Fibroblast of lung (primary cell): ENCODE data around the gene SFXN1. TPM values are rescaled to one million over a fixed set of nuclear protein-coding genes. Genes with fewer than 3 reads are reported as not detected.

ENCODE experiments used
- DNase-seq, 2 donors: peaks; one replicate each; pipeline versions ENCODE4 v3.0.0 to v3.0.0-alpha.2; 2010; ENCODE audit warnings: low read depth in 2 of 2
- H2AFZ ChIP-seq: 2 replicates; pipeline ENCODE4 v1.5.1; 2012; ENCODE audit warnings: low read length, control low read depth, inconsistent platforms
- H3K27ac ChIP-seq: 2 replicates; pipeline ENCODE4 v1.5.1; 2011; ENCODE audit warnings: low read length, control low read depth; ENCODE audit not compliant: insufficient read depth
- H3K27me3 ChIP-seq: 2 replicates; pipeline ENCODE4 v1.5.1; 2011; ENCODE audit warnings: mild to moderate bottlenecking, low read length; ENCODE audit not compliant: control insufficient read depth, insufficient read depth
- H3K36me3 ChIP-seq: 2 replicates; pipeline ENCODE4 v1.5.1; 2011; ENCODE audit warnings: low read length; ENCODE audit not compliant: control insufficient read depth, insufficient read depth
- H3K4me1 ChIP-seq: 2 replicates; pipeline ENCODE4 v1.5.1; 2011; ENCODE audit warnings: low read length; ENCODE audit not compliant: control insufficient read depth, insufficient read depth; ENCODE audit errors: extremely low read depth
- H3K4me2 ChIP-seq: 2 replicates; pipeline ENCODE4 v1.5.1; 2011; ENCODE audit warnings: low read length, control low read depth; ENCODE audit not compliant: insufficient read depth; ENCODE audit errors: extremely low read depth
- H3K4me3 ChIP-seq, 4 experiments: fragments of 200-600 bp in 1 of 4; sonication (generic) in 1 of 4; replicated peaks in 1 of 4; 2 replicates each; pipeline ENCODE4 v1.5.1; 2011 to 2016; ENCODE audit warnings: low read length in 4 of 4, low read depth in 3 of 4, mild to moderate bottlenecking in 3 of 4, control low read depth in 2 of 4, inconsistent platforms in 1 of 4, mixed read lengths in 1 of 4; ENCODE audit not compliant: insufficient read depth in 1 of 4; ENCODE audit errors: control extremely low read depth in 1 of 4
- H3K79me2 ChIP-seq: 2 replicates; pipeline ENCODE4 v1.5.1; 2012; ENCODE audit warnings: mild to moderate bottlenecking, low read length, inconsistent platforms; ENCODE audit not compliant: control insufficient read depth, insufficient read depth
- H3K9ac ChIP-seq: 2 replicates; pipeline ENCODE4 v1.5.1; 2011; ENCODE audit warnings: mild to moderate bottlenecking, low read length, control low read depth; ENCODE audit not compliant: insufficient read depth
- H3K9me3 ChIP-seq: 2 replicates; pipeline ENCODE4 v1.5.1; 2012; ENCODE audit warnings: low read depth, low read length; ENCODE audit not compliant: control insufficient read depth, insufficient read depth
- H4K20me1 ChIP-seq: 2 replicates; pipeline ENCODE4 v1.5.1; 2011; ENCODE audit warnings: low read length; ENCODE audit not compliant: control insufficient read depth, insufficient read depth; ENCODE audit errors: extremely low read depth
- CTCF ChIP-seq, 2 donors: IDR thresholded peaks in 1 of 2; conservative IDR thresholded peaks in 1 of 2; 1 replicate in 1 of 2; 2 replicates in 1 of 2; pipeline ENCODE4 v1.5.1; 2011 to 2012; ENCODE audit warnings: low read length in 2 of 2, control low read depth in 1 of 2, inconsistent platforms in 1 of 2, low read depth in 1 of 2, mild to moderate bottlenecking in 1 of 2
- EZH2 ChIP-seq: IDR thresholded peaks from 2 replicates; pipeline ENCODE4 v1.5.1; 2012; ENCODE audit warnings: low read length, control low read depth, mild to moderate bottlenecking; ENCODE audit errors: missing control alignments
- polyA plus RNA-seq, 2 donors: library from polyadenylated mRNA; depleted of rRNA in 1 of 2; stranded (reverse) in 1 of 2; unstranded in 1 of 2; fragments of >200 nt; gene quantifications; 2 replicates each; pipeline ENCODE4 v1.2.1, GENCODE V29; 2011 to 2012; ENCODE audit warnings: missing spikeins in 1 of 2
- total RNA-seq: library from RNA; depleted of rRNA; stranded (reverse); fragments of >200 nt; gene quantifications from 2 replicates; pipeline ENCODE4 v1.2.1, GENCODE V29; 2014

Gene SFXN1
- total and polyA plus RNA-seq, 2 donors (not counting 1 experiment from before 2014, with no cell fraction given), result 58.3 to 125 TPM

GRCh38 chr5:175567954-175568353, 89.6 kb downstream of the SFXN1 start:
- Histone ChIP-seq H3K4me2 (no peak overlapping the region), H3K9ac (no peak overlapping the region), H3K27ac (no peak overlapping the region), H3K27me3 (no peaks in the 10 kb centered on the region), H2AFZ (no peak overlapping the region), H3K9me3 (no peaks in the 10 kb centered on the region), H3K36me3 (no peaks in the 10 kb centered on the region), H3K4me1 (no peaks in the 10 kb centered on the region), H4K20me1 (no peaks in the 10 kb centered on the region), H3K4me3 (no peak overlapping the region), H3K79me2 (no peaks in the 10 kb centered on the region)
- TF ChIP-seq EZH2 (no peak), CTCF (conservative IDR thresholded peaks at IDR 0.05 in 1 of 2, IDR thresholded peaks at IDR 0.05 in 1 of 2; ENCODE audit: low read depth in 1 of 2, low read length in 2 of 2) (no peak)
- no peak for DNase-seq

GRCh38 chr5:175569701-175570100, 91.3 kb downstream of the SFXN1 start:
- no peak for DNase-seq
- H4K20me1 ChIP-seq, result no peaks in the 10 kb centered on the region
- H3K27ac ChIP-seq, result no peak overlapping the region
- no peak for TF ChIP-seq EZH2
- TF ChIP-seq CTCF (conservative IDR thresholded peaks at IDR 0.05 in 1 of 2, IDR thresholded peaks at IDR 0.05 in 1 of 2; ENCODE audit: low read depth in 1 of 2, low read length in 2 of 2), result no peak
- H3K79me2 ChIP-seq, result no peaks in the 10 kb centered on the region
- H3K9me3 ChIP-seq, result no peaks in the 10 kb centered on the region
- no peak overlapping the region for H3K4me3 ChIP-seq
- no peaks in the 10 kb centered on the region for H3K4me1 ChIP-seq
- H2AFZ ChIP-seq, result no peak overlapping the region
- no peak overlapping the region for H3K4me2 ChIP-seq
- no peak overlapping the region for H3K9ac ChIP-seq
- H3K27me3 ChIP-seq, result no peaks in the 10 kb centered on the region
- no peaks in the 10 kb centered on the region for H3K36me3 ChIP-seq

GRCh38 chr5:175572886-175573285, 94.5 kb downstream of the SFXN1 start:
- H3K4me2 ChIP-seq, result no peak overlapping the region

More at GRCh38 chr5:175572886-175573285, 94.5 kb downstream of the SFXN1 start:
- Histone ChIP-seq H3K4me1 (no peaks in the 10 kb centered on the region), H3K79me2 (no peaks in the 10 kb centered on the region), H3K36me3 (no peaks in the 10 kb centered on the region), H3K9me3 (no peaks in the 10 kb centered on the region), H3K27ac (no peak overlapping the region), H3K4me3 (no peak overlapping the region), H4K20me1 (no peaks in the 10 kb centered on the region), H3K27me3 (no peaks in the 10 kb centered on the region), H2AFZ (no peak overlapping the region), H3K9ac (no peak overlapping the region)
- TF ChIP-seq EZH2, result no peak
- no peak for TF ChIP-seq CTCF (conservative IDR thresholded peaks at IDR 0.05 in 1 of 2, IDR thresholded peaks at IDR 0.05 in 1 of 2; ENCODE audit: low read depth in 1 of 2, low read length in 2 of 2)
- DNase-seq, result peak in 1 of 2 donors; percentile 81
